Liver (tissue), 3 donors: Measurements from ENCODE around the gene DNAJC8.

Experiments used
- EGR1 ChIP-seq, 2 donors: IDR thresholded peaks; 2 replicates each; pipeline ENCODE4 v1.6.1; 2016 to 2018; ENCODE audit warnings: antibody characterized with exemption in 2 of 2, low read depth in 2 of 2
- FOXA1 ChIP-seq: IDR thresholded peaks from 2 replicates; pipeline ENCODE4 v1.6.1; 2016; ENCODE audit warnings: antibody characterized with exemption
- RAD21 ChIP-seq, 2 donors: IDR thresholded peaks; 2 replicates each; pipeline ENCODE4 v1.6.1; 2016; ENCODE audit warnings: antibody characterized with exemption in 2 of 2, mild to moderate bottlenecking in 2 of 2
- TAF1 ChIP-seq: conservative IDR thresholded peaks from 2 replicates; pipeline ENCODE4 v1.6.1; 2016; ENCODE audit warnings: antibody characterized with exemption, mild to moderate bottlenecking
- YY1 ChIP-seq: IDR thresholded peaks from 2 replicates; pipeline ENCODE4 v1.6.1; 2016; ENCODE audit warnings: antibody characterized with exemption, mild to moderate bottlenecking
- TF ChIP-seq, protein P1 (sequence below): fragments of 150-350 bp; IDR thresholded peaks from 2 replicates; pipeline ENCODE4 v1.5.1; 2017; ENCODE audit warnings: improper control_type of control experiment, low read depth, low read length; ENCODE audit not compliant: missing input control
- TF ChIP-seq, protein P2 (sequence below): IDR thresholded peaks from 2 replicates; pipeline ENCODE4 v1.6.1; 2016; ENCODE audit warnings: antibody characterized with exemption
- TF ChIP-seq, protein P3 (sequence below): IDR thresholded peaks from 2 replicates; pipeline ENCODE4 v1.6.1; 2016; ENCODE audit warnings: antibody characterized with exemption
- TF ChIP-seq, protein P4 (sequence below): IDR thresholded peaks from 2 replicates; pipeline ENCODE4 v1.6.1; 2016; ENCODE audit warnings: antibody characterized with exemption
- donor health status: healthy.
- donor health status: healthy.

DNA sequence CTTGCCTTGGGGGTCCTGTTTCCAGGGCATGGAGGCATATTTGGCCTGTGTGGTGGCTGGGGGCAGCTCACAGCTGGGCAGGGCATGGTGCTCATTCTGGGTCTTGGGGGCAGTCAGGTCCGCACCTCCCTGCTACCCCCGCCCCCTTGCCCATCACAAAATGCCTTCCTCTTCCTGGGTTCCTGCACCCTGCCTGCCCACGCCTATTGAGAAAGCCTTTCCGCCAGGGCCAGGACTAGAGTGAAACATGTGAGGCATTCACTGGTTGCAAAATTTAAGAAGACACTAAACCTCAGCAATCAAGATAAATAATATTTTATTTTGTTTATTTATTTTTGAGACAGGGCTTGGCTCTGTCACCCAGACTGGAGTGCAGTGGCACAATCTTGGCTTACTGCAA, 76.0 kb downstream of the DNAJC8 start:
- TF ChIP-seq, protein P1, sequence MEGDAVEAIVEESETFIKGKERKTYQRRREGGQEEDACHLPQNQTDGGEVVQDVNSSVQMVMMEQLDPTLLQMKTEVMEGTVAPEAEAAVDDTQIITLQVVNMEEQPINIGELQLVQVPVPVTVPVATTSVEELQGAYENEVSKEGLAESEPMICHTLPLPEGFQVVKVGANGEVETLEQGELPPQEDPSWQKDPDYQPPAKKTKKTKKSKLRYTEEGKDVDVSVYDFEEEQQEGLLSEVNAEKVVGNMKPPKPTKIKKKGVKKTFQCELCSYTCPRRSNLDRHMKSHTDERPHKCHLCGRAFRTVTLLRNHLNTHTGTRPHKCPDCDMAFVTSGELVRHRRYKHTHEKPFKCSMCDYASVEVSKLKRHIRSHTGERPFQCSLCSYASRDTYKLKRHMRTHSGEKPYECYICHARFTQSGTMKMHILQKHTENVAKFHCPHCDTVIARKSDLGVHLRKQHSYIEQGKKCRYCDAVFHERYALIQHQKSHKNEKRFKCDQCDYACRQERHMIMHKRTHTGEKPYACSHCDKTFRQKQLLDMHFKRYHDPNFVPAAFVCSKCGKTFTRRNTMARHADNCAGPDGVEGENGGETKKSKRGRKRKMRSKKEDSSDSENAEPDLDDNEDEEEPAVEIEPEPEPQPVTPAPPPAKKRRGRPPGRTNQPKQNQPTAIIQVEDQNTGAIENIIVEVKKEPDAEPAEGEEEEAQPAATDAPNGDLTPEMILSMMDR: no peak
- TF ChIP-seq RAD21 (IDR thresholded peaks at IDR 0.05) (no peak), TAF1 (no peak), EGR1 (IDR thresholded peaks at IDR 0.05; ENCODE audit: low read depth in 2 of 2) (no peak), FOXA1 (no peak), YY1 (no peak)
- TF ChIP-seq, protein P2, sequence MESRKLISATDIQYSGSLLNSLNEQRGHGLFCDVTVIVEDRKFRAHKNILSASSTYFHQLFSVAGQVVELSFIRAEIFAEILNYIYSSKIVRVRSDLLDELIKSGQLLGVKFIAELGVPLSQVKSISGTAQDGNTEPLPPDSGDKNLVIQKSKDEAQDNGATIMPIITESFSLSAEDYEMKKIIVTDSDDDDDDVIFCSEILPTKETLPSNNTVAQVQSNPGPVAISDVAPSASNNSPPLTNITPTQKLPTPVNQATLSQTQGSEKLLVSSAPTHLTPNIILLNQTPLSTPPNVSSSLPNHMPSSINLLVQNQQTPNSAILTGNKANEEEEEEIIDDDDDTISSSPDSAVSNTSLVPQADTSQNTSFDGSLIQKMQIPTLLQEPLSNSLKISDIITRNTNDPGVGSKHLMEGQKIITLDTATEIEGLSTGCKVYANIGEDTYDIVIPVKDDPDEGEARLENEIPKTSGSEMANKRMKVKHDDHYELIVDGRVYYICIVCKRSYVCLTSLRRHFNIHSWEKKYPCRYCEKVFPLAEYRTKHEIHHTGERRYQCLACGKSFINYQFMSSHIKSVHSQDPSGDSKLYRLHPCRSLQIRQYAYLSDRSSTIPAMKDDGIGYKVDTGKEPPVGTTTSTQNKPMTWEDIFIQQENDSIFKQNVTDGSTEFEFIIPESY: no peak
- TF ChIP-seq, protein P3, sequence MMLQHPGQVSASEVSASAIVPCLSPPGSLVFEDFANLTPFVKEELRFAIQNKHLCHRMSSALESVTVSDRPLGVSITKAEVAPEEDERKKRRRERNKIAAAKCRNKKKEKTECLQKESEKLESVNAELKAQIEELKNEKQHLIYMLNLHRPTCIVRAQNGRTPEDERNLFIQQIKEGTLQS: no peak
- TF ChIP-seq, protein P4, sequence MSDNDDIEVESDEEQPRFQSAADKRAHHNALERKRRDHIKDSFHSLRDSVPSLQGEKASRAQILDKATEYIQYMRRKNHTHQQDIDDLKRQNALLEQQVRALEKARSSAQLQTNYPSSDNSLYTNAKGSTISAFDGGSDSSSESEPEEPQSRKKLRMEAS: no peak
